ENCODE results near the gene MAP3K4.

The MAP3K4 gene

DNA sequence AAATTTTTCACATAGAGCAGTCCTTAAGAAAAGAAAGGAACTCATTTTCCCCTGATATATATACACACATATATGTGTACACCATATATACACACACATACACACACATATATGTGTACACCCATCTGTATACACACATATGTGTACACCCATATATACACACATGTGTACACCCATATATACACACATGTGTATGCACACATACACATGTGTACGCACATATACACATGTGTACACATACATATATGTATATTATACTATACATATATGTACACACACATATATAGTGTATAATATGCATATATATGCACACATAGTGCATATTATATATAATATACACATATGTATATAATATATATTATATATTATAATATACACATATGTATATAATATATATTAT, 9.1 kb downstream of the MAP3K4 start:
- no peak for DNase-seq (ENCODE audit: low spot score)

DNA sequence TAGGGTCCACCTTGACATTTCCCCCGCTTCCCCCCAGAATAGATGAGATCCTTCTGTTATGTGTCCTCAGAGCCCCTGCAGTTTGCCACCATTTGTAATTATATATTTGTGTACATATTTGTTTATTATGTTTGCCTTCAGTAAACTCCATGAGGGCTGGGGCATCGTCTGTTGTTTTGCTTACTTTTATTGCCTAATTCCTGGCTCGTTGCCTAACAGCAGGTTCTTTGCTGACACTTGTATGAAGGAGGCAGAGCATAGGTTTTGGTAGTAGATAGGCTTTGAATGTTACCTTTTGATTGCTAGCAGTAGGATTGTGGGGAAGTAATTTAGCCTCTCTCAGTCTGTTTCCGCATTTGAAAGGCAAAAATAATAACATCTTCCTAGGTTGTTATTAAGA, 9.9 kb downstream of the MAP3K4 start:
- no peak for DNase-seq (ENCODE audit: low spot score)

GRCh38 chr6:161003336-161003735, 11.8 kb downstream of the MAP3K4 start:
- no peak for DNase-seq (ENCODE audit: low spot score)

- no peak for DNase-seq (ENCODE audit: low spot score)
Observed at GRCh38 chr6:161008245-161008644, 16.7 kb downstream of the MAP3K4 start.

DNA sequence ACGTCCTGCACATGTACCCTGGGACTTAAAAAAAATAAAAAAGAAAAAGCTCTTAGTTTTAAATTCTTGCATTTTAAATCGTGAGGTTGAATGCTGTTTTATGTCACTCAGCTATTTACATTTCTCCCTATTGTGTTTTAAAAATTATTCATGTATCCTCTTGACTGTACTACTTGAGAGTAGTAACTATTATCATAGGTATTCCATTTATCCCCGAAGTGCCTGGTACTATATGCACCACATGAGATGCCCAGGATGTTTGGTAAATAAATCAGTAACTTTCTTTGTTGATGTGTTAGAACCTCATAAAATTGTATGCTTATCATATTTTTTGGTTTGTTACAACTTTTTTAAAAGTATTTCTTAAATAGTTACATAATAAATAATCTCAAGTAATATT, 18.4 kb downstream of the MAP3K4 start:
- no peak for DNase-seq (ENCODE audit: low spot score)

- DNase-seq (ENCODE audit: low spot score), result no peak
Observed at GRCh38 chr6:161010418-161010817, 18.8 kb downstream of the MAP3K4 start.

DNA sequence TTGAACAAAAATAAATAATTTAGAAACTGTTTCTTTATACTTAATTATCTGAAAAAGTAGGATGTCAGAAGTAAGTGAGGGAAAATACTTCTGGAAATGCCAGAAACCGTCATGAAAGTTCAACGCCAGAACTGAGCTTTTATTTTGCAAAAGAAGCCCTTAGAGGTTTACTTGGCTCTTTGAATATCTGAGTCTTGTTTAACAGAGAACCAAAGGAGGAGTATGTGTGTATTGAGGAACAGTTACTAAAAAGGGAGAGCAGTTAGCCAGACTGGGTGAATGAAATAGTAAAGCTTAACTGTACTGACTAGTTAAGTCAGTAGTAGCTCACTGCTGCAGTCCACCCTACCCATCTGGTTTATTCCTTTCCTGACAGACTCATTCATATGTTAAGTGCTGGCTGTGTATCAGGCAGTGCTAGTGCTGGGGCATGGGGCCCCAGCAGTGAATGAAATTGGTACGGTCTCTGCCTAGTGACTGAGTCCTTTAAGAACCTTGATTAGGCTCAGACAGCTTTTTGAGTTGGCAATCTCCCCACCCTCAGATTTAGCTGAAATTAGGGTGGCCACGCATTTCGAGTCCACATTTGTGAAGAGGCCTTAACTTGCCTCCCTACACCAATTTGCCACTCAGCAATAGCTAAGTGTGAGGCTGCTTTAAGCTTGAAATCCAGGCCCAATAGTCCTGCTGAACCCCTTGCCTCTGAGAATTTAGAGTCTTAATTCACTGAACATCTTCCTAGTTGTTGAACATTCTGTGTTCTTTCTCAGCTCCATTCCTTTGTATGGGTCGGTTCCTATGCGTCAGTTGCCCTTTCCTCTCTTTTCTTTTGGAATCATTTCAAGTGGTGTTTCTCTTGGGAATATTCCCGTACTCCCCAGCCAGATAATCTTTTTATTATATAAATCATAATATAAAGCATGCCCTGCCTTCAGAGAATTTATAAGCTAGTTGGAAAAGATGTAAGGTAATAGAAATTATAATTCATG, 20.2 kb downstream of the MAP3K4 start:
- DNase-seq (ENCODE audit: low spot score), result no peak

- no peak for DNase-seq (ENCODE audit: low spot score)
Observed at GRCh38 chr6:161013695-161014094, 22.1 kb downstream of the MAP3K4 start.

DNA sequence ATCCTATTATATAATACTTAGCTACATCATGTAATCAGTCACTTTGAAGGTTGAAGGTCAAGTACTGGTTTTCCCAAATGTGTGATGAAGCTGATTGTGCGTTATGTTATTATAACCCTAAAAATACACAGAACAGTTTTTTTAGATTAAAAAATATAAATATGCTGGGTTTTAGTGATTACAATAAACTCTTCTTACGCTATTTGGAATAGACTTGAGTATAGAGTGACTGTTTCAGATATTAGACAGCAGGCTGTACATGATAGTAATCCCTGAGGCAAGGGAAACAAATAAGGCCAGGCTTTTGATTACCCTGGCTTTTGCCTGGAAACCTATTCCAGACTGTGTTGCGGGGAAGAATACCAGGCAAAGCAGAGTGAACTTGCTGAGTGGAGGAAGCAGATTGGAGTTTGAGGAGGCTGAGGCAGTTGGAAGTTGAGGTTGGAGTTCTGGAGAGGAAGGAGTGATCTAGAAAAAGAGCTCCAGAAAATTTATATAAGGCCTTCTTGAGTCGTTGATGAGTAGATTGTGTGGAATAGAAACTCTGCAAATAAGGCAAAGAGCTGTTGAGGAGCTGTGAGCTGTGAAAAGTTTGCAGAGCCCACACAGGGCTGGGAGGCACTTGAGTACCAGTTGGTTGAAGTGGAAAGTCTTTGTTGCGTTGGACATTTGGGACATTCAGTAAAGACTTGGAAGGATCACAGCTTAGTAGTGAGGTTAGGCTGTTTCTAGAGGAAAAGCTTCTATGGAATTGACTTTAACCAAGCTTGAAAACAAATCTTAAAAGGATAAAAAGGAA, 26.4 kb downstream of the MAP3K4 start:
- DNase-seq (ENCODE audit: low spot score), result no peak

DNA sequence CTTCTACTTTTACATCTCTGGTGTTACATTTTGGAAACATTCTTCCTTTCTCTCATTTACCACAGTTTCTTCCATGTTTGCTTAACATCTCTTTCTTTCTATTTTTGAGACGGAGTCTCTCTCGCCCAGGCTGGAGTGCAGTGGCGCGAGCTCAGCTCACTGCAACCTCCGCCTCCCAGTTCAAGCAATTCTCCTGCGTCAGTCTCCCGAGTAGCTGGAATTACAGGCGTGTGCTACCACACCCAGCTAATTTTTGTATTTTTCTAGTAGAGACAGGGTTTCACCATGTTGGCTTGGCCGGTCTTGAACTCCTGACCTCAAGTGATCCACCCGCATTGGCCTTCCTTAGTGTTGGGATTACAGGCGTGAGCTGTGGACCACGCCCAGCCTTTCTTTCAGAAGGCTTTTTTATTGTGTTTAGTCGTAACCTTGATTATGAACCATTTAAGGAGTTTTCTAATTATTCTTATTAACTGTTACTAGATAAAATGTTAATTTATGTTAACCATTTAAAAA, 27.8 kb downstream of the MAP3K4 start:
- no peak for DNase-seq (ENCODE audit: low spot score)

DNA sequence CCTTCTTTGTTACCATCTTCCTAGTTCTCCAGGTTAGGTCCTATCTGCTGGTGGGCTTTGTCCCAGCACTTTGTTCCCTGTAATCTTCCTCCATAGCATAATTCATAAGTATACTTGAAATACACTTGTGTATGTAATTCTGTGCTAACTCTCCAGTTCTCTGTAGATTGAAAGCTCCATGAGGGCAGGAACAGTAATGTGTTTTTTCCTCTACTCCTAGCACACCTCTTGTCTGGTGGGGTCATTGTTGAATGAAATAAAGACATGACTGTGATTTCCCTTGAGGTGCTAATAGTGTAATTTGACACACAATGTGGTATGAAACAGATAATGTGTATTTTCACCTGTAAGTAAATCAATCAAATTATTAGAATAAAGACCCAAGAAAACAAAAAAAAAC, 30.0 kb downstream of the MAP3K4 start:
- DNase-seq (ENCODE audit: low spot score), result no peak

- no peak for DNase-seq (ENCODE audit: low spot score)
Observed at GRCh38 chr6:161021998-161022743, 30.6 kb downstream of the MAP3K4 start.

DNA sequence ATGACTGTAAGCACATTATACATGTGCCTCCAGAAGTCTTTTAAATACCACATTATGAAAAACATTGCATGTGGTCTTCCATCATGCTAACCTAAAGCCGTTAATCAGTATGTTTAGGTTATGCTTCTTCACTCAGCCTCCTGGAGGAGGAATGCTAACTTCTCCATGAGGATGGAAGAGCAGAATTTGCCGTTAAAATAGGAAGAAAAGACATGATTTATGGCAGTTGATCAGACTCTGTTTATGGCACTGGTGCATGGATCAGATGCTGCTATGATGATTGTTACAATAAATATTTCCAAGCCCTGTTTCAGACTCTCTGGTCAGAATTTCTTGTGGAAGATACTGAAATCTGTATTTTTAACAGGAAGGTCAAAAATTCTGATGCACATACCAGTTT, 31.7 kb downstream of the MAP3K4 start:
- DNase-seq (ENCODE audit: low spot score), result no peak

GRCh38 chr6:161024364-161024920, 32.9 kb downstream of the MAP3K4 start:
- no peak for DNase-seq (ENCODE audit: low spot score)

DNA sequence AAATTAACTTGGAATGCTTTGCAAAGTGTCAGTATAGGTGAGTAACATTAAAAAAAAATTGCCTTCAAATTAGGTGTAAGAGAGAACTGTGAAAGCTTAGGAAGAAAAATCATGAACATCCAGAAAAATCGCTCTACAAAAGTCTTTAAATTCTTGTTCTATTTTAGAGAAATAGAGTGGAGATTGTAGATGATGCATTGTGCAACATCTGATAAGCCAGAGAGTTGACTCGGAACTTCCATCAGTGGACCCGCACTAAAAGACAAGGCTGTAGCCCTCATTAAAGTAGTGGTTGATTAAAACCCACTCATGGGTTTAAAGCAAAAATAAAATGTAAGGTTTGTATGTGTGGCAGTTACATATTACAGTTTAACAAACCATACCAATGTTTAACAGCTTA, 35.8 kb downstream of the MAP3K4 start:
- DNase-seq (ENCODE audit: low spot score), result no peak

DNA sequence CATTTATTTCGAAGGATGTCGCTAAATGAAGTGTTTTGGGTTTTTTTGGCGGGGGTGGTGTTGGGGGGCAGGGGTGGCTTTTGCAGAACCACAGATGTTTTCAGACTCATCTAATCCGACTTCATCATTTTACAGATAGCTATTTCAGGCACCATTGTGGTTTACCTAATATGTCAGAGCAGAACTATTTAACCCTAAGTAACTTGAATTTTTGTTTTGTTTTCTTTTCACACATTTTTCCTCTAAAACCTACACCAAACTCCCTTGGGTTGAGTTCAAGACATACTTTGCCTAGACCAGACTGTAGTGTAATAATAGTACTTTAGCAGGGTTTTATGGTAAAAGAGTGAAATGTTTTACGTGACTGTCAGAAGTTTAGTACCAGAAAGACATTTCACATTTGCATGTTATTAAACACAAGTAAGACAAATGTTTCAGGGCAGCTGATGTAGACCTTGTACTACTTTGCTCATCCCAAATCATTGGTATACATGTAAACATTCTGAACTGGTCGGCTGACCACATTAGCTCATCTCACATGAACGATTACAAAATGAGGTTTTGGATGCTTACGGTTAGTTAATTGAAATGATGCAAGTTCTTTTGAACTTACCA, 37.7 kb downstream of the MAP3K4 start:
- DNase-seq (ENCODE audit: low spot score), result no peak

DNA sequence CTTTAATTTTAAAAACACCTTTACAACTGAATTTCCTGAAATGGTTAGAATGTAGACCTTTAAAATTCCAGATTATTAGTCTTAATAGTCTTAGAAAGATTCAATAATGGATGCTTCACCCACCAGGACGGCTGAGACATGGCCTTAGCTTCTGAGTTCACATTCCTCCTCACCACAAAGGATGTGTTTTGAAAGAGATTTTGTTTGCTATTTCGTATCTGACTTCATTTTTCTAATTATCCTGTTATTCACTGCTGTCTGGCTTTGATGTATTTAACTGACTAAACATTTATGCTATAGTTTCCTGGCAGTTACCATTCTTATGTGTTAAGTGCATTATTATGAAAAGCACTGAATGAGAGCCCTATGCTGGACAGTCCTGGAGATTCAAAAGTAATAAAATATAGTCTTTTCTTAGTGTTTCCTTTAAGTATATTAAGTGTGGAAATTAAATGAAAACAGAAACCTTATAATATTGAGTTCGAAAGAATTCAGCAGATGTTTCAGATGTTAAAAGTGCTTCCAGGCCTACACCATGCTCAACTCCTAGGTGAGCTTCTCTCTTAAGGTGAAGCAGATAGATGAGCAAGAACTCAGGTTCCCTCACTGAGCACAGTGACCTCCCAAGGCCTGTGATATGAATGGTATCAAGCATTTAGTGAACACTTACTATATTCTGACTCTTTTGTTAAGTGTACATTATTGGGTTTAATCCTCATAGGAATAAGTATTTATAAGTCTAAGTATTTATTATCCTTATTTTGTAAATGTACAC, 40.3 kb downstream of the MAP3K4 start:
- DNase-seq (ENCODE audit: low spot score), result no peak

- no peak for DNase-seq (ENCODE audit: low spot score)
Observed at GRCh38 chr6:161033667-161034066, 42.1 kb downstream of the MAP3K4 start.

- no peak for DNase-seq (ENCODE audit: low spot score)
Observed at GRCh38 chr6:161035182-161035980, 43.8 kb downstream of the MAP3K4 start.

DNA sequence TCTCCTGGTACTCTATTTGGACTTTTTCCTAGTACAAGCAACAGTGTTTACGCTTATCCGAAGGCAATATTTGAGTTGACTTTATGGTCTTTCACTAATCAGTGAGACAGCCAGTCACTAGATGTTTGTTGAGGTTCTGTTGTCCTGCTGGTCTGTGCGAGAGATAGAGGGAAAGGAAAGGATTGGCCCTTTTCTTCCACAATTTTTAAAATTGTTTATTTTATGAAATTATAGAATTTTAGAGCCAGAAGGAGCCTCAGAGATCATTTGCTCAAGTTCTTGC, 44.4 kb downstream of the MAP3K4 start:
- no peak for DNase-seq (ENCODE audit: low spot score)

Measured in globus pallidus (tissue), 1 donor.